GM18508 (cell line): ENCODE data around the gene ZCCHC2.

ENCODE experiments used
- ATAC-seq: cut with Tn5 transposase; IDR thresholded peaks from one replicate; pipeline ENCODE4 v1.9.1; 2021; ENCODE audit warnings: moderate number of reproducible peaks; ENCODE audit not compliant: insufficient read depth, unreplicated experiment

Gene ZCCHC2

GRCh38 chr18:62603979-62604378 is 81.2 kb downstream of the ZCCHC2 start:
- no peak for ATAC-seq

GRCh38 chr18:62605685-62606084 is 82.9 kb downstream of the ZCCHC2 start:
- ATAC-seq = no peak

GRCh38 chr18:62606106-62606505 is 83.3 kb downstream of the ZCCHC2 start:
- ATAC-seq = no peak

- ATAC-seq = no peak
Measured at GRCh38 chr18:62607302-62607701, 84.5 kb downstream of the ZCCHC2 start.

GRCh38 chr18:62607708-62608428 is 85.0 kb downstream of the ZCCHC2 start:
- no peak for ATAC-seq

DNA sequence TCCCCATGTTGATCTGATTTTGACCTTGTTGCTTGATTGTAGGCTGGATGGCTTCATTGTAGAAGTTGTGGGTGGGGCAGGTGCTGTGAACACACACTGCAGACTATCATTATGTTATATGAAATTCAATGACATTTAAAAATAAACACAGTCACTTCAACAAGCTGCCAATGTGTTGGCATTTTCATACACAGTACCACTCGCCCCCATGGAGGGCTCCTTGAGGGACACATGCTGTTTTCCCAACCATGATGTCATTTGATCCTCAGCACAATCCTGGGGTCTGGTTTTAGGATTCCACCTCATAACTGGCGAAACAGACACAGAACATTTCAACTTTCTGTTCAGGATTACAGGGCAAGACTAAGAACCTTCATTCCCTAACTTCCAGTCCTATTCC is 86.9 kb downstream of the ZCCHC2 start:
- ATAC-seq = no peak

DNA sequence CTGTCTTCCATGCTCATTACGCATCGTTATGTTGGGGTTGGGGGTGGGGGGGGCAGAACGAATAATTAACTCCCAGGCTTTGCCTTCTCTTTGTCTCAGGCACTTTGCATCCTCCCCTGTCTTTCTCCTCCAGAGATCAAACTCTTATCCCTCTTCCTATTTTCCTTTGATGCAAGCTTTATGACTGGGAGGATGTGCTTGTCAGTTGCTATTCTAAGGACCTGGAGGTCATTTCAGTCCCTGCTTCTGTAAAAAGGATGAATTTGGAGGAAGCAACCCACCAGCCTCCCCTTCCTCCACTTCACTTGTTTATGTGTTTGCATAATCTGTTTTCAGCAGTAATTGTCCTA is 87.5 kb downstream of the ZCCHC2 start:
- no peak for ATAC-seq

DNA sequence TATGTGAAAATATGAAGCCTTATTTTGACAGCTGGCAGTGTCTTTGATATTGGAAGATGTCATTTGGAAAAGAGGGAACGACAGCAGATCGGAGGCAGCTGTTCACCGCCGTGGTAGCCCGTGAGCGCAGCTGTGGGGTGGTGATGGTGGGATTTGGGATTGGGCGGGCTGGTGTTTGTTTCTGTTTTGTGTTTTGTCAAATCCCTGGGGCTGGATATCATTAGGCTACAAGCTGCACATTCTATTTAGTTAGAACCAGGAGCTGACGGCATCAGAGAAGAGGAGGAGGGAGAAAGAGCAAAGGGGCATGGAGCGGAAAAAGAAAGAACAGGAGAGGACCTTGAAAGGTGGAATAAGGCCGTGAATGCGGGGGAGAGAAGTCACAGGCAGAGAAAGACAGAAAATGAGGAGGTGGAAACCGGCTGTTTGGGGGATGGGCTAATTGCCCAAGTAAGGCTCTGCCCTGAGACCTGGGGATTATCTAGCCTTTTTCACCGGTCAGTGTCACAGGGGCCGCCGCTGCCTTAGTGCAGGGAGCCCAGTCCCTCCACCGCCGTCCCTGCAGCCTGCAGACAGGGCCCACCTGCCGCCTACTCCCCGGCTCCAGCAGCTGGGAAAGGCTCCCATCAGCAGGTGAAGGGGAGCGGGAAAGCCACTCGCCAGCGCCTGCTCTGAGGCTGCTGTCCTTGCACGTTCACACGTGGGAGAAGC is 88.0 kb downstream of the ZCCHC2 start:
- no peak for ATAC-seq

DNA sequence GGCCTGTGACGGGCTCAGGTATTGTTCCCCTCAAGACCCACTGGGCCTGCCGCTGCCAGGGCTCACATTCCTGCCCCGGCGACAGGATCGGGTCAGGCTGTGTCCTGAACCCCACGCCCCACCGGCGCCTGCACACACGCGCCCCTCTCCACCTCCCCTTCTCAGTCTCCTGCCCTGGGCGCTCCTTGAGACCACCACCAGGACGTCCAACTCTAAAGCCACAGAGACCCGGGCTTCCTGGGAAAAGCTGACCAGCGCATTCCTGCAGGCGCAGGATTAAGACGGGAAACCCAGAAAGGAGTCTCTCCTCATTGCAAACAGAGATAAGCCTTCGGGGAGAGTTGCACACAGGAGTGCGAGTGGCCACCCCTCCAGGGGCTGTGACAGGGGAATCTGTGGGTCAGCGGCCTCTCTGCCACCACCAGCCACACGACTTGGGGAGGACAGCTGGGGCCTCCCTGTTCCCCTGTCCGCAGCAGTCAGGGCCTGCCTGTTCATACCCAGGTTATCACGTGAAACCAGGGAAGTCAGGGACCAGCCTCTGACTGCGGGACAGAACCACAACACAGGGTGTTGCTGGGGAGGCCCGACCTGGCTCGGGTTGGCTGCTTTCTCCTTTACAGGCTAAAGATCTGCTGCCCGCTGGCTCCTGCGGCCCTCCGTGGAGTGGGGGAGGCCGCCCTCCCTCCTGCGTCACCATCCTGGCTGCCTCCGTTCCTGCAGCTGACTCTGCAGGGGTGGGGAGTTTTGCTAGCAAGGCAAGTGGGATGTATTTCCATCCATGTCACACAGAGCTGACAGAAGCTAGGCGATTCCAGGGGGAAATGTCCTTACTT is 88.8 kb downstream of the ZCCHC2 start:
- ATAC-seq = no peak

DNA sequence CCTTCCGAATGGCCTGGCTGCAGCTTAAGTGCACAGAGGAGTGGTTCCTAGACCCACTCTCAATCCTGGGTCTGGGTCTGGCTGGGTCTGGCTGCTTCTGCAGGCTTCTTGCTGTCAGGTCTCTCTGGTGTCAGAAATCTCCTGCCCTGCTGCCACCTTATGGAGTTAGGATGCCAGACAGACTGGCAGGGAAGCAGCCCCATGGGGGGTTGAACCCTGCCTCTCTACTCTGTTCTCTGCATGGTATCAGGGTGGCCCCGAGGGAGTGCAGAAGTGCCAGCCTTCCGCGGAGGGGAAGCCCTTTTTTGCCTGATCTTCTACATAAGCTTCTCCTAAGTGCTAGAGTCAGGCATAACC is 89.4 kb downstream of the ZCCHC2 start:
- ATAC-seq = no peak

- no peak for ATAC-seq
Measured at GRCh38 chr18:62612776-62613175, 90.0 kb downstream of the ZCCHC2 start.

DNA sequence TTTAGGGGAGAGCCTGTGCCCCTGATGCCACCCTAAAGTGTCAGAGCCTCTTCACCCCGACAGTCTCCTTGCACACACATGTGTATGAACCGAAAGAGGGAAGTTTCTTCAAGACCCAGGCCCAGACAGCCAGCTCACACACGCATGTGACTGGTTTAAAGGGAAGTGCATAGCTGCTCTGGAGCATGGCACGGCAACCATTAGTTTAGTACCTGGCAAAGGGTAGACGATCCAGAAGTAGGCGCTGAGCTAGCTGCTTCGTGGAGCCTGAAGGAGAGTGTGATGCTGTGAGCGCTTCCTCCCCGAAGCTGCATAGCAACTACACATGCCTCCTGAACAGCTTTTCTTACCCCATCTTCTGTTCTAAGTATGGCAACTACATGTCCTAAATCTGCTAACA is 91.7 kb downstream of the ZCCHC2 start:
- ATAC-seq = no peak

GRCh38 chr18:62616331-62616805 is 93.5 kb downstream of the ZCCHC2 start:
- ATAC-seq = no peak

GRCh38 chr18:62617793-62618591 is 95.2 kb downstream of the ZCCHC2 start:
- ATAC-seq = no peak

DNA sequence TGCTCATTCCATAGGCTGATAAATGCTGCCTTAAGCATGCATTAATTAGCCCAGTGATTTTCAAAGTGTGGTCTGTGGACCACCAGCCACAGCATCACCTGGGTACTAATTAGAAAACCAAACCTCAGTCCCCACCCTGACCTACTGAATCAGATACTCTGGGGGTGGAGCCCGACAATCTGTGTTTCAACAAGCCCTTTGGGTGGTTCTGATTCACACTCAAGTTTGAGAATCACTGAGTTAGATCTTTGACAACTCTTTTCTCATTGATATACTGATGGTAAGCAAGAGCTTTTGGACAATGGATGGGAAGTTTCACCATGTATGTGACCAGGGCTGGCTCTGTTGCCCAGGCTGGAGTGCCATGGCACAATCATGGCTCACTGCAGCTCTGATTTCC is 95.9 kb downstream of the ZCCHC2 start:
- ATAC-seq = no peak

- no peak for ATAC-seq
Measured at GRCh38 chr18:62621546-62621945, 98.7 kb downstream of the ZCCHC2 start.

- no peak for ATAC-seq
Measured at GRCh38 chr18:62625019-62625418, 102.2 kb downstream of the ZCCHC2 start.
